HG02938 (cell line): ENCODE results near the gene AP4B1.

Experiments used
- ATAC-seq: cut with Tn5 transposase; IDR thresholded peaks from one replicate; pipeline ENCODE4 v1.9.1; 2021; ENCODE audit warnings: mild to moderate bottlenecking, moderate library complexity; ENCODE audit not compliant: unreplicated experiment

The AP4B1 gene

DNA sequence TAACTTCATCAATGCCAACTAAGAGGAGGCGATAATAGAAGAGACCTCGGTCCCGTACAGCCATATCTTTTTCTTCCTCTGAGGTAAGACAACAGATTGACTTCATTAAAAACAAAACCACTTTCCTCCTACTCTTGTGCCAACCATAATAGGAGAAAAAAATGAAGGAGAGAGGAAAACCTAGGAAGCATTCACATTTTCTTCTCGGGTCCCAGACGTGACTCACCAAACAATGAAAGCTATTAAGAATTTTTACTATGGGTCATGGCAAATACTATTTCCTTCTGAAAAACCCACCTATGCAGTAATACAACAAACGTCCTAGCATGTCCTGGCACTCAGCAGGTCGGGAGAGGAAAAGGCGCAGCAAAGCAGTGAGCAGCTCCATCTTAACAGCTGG lies 8.6 kb downstream of the AP4B1 start:
- no peak for ATAC-seq

- ATAC-seq, result no peak
Observed at GRCh38 chr1:113895098-113895497, 9.5 kb downstream of the AP4B1 start.

DNA sequence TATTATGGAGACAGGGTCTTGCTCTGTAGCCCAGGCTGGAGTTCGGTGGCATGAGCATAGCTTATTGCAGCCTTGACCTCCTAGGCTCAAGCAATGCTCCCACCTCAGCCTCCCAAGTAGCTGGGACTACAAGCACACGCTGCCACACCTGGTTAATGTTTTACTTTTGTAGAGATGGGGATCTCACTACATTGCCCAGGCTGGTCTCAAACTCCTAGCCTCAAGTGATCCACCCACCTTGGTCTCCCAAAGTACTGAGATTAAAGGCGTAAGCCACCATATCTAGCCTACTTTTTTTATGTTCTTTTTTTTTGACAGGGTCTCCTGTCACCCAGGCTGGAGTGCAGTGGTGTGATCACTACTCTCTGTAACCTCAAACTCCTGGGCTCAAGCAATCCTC lies 11.3 kb downstream of the AP4B1 start:
- ATAC-seq, result no peak

GRCh38 chr1:113891631-113892220 lies 12.9 kb downstream of the AP4B1 start:
- no peak for ATAC-seq

GRCh38 chr1:113890816-113891215 lies 13.8 kb downstream of the AP4B1 start:
- ATAC-seq, result no peak

- ATAC-seq, result no peak
Observed at GRCh38 chr1:113887402-113888175, 17.0 kb downstream of the AP4B1 start, which contains the start of gene BCL2L15. Gene BCL2L15 (minus strand): TSS chr1:113887581. CDS start chr1:113887375, 206 bp downstream.

GRCh38 chr1:113886417-113887401 lies 17.9 kb downstream of the AP4B1 start:
- ATAC-seq, result no peak

DNA sequence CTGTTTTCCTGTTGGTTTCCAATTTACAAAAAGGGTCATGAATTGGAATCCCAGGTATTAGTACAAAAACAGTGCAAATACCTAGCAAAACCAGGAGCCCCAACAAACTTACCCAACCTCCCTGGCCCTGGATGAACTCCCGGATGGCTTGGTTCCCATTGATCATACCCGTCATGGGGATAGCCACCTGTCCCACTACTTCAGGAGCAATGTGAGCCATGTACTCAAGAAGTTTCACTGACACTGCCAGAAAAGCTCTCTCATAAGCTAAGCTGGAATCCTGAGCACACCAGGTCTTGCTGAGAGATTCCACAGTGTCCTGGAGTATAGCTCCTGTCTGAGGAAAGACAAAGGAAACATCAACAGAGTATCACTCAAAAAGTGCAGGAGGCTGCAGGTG lies 22.9 kb downstream of the AP4B1 start:
- no peak for ATAC-seq

DNA sequence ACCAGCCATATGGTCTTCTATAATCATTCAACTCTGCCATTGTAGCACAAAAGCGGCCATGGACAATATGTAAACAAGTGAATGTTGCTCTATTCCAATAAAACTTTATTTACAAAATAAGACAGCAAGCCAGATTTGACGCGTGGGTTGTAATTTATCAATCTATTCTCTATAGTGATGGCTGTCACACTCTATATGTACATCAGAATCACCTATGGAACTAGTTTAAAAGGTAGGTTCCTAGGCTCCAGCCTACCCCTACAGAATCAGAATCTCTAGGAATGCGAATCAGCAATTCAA lies 24.9 kb downstream of the AP4B1 start:
- no peak for ATAC-seq

GRCh38 chr1:113876176-113876575 lies 28.4 kb downstream of the AP4B1 start:
- no peak for ATAC-seq

- peak; percentile 38 for ATAC-seq
Observed at GRCh38 chr1:113875714-113876113, 28.9 kb downstream of the AP4B1 start.

DNA sequence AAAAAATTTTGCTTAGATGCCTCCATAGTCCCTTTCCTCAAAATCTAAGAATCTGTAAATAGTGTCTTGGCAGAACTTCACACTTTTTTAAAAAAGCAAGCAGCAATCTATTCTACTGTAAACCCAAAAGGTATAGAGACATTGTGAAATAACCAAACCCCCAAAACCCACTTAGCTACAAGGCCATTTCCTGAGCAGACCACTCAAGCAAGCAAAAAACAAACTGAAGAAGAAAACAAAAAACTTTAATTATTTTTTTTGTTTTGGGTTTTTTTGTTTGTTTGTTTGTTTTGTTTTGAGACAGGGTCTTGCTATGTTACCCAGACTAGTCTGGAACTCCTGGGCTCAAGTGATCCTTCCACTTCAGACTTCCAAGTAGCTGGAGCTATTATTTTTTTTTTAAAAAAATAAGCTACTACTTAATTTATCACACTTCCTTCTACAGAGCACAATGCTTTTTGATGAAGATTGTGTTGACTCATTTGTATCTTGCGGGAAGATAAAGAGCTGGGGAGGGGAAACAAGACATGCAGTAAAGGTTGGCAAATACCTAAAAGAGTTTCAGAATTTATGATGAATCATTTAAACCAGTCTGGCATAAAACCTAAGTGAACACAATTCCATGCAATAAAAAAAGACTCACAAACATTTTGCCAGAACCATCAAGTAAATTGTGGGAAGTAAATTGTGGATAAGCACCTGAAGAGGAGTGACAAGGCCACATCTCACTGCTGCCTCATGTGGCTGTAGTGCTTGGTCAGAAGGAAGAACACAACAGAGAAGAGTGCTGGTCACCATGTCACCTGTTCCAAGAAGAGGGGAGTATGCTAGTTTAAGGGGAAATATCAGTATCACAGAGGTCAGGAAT lies 30.4 kb downstream of the AP4B1 start:
- ATAC-seq, result no peak

GRCh38 chr1:113872219-113872935 lies 32.2 kb downstream of the AP4B1 start:
- no peak for ATAC-seq

GRCh38 chr1:113871597-113872113 lies 32.9 kb downstream of the AP4B1 start, which contains the start of gene PTPN22:
Gene PTPN22 (minus strand): TSS chr1:113871712.
- ATAC-seq, result peak; percentile 91

GRCh38 chr1:113870778-113871177 lies 33.8 kb downstream of the AP4B1 start:
- no peak for ATAC-seq

DNA sequence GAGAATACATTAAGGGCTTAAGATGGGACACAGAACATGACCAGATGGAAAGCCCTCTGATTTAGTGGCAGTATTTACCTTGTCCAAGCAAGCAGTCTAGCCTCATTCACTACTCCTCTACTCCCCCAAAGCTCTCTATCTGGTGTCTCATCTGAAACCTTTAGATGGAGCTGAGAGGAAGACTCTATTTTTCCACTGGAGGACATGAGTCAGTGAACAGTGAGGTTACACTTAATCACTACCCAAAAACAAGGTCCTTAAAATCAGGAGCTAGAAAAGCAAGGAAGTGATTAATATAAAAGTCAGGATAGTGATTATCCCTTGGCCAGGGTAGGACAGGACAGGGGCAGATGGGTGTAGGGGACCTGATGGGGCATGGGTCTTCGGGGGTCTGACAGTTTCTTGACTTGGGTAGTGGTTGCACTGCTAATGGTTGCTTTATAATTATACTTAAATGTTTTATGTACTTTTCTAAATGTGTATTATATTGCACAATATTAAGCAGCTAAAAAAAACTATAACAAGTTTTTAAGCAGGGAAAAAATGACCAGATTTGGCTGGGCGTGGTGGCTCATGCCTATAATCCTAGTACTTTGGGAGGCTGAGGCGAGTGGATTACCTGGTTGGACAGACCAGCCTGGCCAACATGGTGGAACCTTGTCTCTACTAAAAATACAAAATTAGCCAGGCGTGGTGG lies 36.1 kb downstream of the AP4B1 start:
- no peak for ATAC-seq

DNA sequence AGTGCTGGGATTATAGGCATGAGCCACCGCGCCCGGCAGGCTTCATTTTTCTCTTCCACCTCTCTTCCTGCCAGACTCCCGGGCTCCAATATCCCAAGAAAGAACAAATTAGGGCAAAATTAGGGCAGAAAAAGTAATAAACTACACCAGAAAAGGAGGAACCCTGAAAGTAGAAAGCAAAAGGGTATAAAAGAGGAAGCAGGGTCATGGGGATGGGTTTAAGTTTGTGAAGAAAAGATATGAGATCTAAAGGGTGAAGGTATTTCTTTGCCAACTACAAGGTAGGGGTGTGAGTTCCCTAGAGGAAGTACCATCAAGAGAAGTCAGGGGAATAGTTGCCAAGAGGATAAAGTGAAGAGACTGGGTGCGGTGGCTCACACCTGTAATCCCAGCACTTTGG lies 43.0 kb downstream of the AP4B1 start:
- ATAC-seq, result no peak

DNA sequence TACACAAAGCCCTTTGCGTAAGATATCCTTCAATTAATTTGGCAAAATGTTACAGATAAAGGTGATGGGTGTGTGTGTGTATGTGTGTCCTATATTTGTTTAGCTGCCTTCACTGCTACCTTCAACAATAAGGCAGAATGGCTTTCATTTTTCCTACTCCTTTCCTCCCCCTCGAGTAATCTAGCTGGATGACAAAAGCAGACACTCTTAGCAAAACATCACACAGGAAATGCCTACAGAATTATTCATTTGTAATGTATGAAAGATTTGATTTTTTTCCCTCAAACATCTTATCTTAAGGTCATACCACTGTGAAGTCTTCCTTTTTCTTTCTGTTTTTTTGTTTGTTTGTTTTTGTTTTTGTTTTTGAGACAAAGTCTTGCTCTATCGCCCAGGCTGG lies 43.7 kb downstream of the AP4B1 start:
- no peak for ATAC-seq
